Upper lobe of left lung (tissue), 4 donors: Measurements from ENCODE around the gene HEATR5B.

Experiments used
- POLR2A ChIP-seq, 4 donors: fragments of 450-650 bp; IDR thresholded peaks; one replicate each; pipeline ENCODE4 v1.5.1; 2016 to 2017; ENCODE audit warnings: antibody characterized with exemption in 4 of 4, mild to moderate bottlenecking in 2 of 4
- POLR2AphosphoS5 ChIP-seq, 2 donors: sonication (generic); formaldehyde crosslinking; IDR thresholded peaks; one replicate each; pipeline ENCODE4 v1.5.1; 2017; ENCODE audit warnings: antibody characterized with exemption in 2 of 2
- TF ChIP-seq, protein P1 (sequence below), 6 experiments: fragments of 450-650 bp in 4 of 6; fragments of 200-600 bp in 2 of 6; sonication (generic) in 2 of 6; IDR thresholded peaks; one replicate each; pipeline ENCODE4 v1.5.1; 2016 to 2019; ENCODE audit warnings: antibody characterized with exemption in 6 of 6

DNA sequence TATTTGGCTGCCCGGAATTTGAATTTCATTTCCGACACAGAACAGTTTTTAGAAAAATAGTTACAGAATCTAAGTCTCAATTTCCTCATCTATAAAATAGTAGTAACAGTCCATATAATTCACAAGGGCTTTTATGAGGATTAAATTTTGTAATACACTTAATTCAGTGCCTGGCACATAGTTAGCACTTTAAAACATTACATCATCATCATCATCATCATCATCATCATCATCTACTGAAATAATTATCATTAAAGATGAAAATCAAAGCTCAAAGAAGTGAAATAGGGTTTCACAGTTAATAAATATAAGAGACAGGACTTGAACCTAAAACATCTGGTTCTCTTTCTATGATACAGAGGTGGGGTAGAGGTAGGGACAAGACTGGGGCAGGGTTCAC lies 13.2 kb downstream of the HEATR5B start:
- no peak for TF ChIP-seq POLR2A (IDR thresholded peaks at IDR 0.05)
- TF ChIP-seq, protein P1, sequence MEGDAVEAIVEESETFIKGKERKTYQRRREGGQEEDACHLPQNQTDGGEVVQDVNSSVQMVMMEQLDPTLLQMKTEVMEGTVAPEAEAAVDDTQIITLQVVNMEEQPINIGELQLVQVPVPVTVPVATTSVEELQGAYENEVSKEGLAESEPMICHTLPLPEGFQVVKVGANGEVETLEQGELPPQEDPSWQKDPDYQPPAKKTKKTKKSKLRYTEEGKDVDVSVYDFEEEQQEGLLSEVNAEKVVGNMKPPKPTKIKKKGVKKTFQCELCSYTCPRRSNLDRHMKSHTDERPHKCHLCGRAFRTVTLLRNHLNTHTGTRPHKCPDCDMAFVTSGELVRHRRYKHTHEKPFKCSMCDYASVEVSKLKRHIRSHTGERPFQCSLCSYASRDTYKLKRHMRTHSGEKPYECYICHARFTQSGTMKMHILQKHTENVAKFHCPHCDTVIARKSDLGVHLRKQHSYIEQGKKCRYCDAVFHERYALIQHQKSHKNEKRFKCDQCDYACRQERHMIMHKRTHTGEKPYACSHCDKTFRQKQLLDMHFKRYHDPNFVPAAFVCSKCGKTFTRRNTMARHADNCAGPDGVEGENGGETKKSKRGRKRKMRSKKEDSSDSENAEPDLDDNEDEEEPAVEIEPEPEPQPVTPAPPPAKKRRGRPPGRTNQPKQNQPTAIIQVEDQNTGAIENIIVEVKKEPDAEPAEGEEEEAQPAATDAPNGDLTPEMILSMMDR (IDR thresholded peaks at IDR 0.05), result no peak
- TF ChIP-seq POLR2AphosphoS5 (IDR thresholded peaks at IDR 0.05), result no peak
